ENCODE results near the gene ICA1.
A peak's percentile ranks its signal among the peaks of the same experiment; 100 is the strongest.
"Not testable (repeated sequence)": the region's sequence is repeated elsewhere in the genome, so short reads cannot be mapped to it uniquely, and the experiment has no call there.

ICA1 gene

DNA sequence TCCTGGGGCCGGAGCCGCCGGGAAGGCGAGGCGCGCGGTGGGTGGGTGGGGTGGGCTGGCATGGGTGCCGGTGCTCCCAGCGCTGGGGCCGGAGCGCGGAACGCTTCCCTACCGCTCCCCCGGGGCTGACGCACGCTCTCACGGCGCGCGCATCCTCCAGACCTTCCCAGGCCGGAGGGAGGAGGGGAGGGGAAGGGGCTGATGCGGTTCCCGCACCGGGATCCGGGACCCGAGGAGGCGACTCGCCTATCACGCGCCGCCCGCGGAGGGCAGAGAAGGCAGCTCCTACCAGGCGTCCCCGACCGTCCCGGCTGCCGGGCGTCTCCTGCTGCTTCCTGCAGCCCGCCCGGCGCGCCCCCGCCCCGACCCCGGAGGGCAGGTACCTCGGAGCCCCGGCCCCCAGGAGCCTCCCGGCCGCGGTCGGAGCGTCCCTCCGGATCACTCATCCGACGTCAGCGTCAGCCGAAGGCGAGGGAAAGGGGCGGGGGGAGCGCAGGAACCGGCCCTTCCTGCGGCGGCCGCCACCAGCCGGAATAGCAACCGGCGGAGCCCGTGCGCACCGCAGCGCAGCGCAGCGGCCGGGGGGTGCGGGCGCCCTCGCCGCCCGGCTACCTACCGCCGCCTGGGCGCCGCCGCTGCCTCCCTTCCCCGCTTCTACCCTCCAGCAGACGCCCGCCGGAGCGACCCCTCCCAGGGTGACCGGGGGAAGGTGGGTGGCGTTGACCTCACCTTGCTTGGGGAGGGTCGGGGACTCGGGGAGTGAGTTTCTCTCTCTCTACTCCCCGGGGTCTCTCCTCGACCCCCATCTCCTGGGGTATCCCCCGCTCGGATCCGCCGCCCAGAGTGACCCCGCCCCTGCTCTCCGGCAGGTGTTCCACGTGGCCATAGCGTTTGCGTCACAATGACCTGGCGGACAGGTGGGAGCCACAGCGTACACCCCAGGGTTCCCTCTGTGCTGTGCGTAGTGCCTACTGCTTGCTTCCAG lies at the start of gene ICA1:
Gene ICA1 (minus strand): TSS at position 457 of the 985 bp plus-strand sequence. CDS start 26,241 bp downstream, outside the sequence.
- no peak for DNase-seq

- no peak for DNase-seq
Measured at GRCh38 chr7:8310876-8311275, 48.9 kb upstream of the ICA1 start.

GRCh38 chr7:8305625-8306388 lies 43.8 kb upstream of the ICA1 start:
- DNase-seq, result no peak

GRCh38 chr7:8305104-8305503 lies 43.1 kb upstream of the ICA1 start:
- no peak for DNase-seq

GRCh38 chr7:8303904-8304528 lies 42.0 kb upstream of the ICA1 start:
- no peak for DNase-seq

- not testable (repeated sequence) for DNase-seq
Measured at GRCh38 chr7:8297023-8297422, 35.1 kb upstream of the ICA1 start.

- DNase-seq, result no peak
Measured at GRCh38 chr7:8296362-8296659, 34.3 kb upstream of the ICA1 start.

DNA sequence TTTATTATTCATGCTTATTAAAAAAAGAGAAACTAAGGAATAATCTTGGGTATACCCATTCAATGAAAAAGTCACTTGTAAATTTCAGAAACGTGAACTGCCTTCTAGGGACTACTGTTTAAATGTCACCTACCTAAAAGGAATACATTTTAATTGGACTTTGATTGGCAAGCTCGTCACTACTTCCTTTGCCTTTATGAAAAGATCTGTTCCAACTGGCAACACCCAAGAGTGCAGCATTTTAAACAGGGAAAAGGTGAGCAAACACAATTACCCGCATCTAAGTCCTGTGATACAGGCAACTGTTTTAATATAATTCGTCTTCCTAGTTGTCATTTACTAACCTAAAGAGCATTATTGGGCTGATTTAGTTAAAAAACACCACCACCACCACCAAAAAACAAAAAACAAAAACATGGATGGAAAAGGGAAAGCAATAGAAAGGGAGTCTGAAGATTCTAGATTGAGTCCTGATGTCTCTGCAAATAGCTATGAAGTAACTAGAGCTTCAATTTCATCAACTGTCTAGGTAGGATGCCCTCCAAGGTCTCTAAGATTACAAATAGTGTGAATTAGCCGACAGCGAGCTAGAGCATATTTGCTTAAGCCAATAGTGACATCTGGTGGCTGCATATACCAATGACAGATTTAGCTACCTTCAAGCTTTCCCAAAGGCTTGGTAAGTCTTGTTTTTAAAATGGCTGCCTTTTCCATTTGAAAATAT lies 33.8 kb upstream of the ICA1 start:
- DNase-seq, result peak; percentile 49

DNA sequence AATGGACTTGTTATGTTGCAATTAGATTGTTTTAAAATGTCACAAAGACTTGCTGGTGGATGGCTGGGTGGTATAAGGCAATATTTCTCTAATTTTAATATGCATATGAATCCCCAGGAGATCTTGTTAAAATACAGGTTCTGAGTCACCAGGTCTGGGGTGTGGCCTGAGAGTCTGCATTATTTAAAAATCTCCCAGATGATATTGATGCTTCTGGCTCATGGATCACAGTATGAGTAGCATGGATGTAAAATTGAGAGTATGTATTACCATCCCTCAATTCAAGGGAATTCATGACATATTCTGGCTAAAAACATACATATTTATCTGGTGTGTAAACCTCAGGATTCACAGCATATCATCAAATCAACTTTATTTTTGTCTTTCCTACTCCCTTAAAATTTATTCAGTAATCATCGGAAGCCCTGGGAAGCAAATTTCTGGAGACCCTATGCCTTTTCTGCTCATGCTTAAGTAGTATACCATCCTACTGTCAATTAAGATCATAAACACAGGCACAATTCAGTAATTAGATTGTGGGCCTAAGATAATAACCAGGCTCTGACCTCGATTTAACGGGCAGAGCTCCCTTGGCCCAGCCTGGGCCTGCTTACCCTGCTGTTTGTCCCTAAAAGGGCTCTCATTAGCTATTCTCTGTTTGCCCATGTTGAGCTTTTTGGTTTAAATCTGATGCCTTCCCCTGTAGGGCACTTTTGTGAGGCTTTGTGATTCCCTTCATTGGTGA lies 29.6 kb upstream of the ICA1 start:
- DNase-seq, result no peak

GRCh38 chr7:8290645-8291308 lies 28.8 kb upstream of the ICA1 start:
- DNase-seq, result no peak

DNA sequence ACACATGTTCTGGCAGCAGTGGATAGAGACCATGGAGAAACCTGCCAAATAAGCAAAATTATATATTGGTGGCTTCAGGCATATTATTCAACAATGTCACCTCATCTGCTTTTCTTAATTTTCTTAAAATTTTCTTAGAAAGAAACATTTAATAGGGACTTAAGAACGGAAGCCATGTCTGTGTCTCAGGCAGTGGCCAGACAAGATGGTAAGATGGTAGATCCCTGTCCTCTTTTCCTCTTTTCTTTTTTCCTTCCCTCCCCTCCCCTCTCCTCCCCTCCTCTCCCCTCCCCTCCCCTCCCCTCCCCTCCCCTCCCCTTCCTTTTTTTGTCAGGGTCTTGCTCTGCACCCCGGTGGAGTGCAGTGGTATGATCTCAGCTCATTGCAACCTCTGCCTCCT lies 24.2 kb upstream of the ICA1 start:
- no peak for DNase-seq

- DNase-seq, result no peak
Measured at GRCh38 chr7:8285155-8285554, 23.2 kb upstream of the ICA1 start.

DNA sequence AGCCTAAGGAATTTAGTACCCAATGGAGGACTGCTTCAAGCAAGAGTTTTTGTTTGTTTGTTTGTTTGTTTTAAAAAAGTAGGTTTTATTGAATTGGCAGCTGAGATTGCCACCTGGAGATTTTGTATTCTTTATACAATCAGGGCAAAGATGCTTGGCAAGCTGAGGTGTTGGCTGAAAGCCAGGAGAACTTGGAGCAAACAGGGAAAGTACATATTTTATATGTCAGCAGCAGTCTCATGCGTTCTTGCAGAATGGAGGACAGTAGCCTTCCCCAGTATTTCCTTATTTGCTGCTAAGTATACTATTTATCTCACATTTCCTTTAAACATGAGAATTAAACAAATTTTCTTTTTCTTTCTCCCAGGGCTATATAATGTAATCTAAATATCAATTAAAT lies 22.6 kb upstream of the ICA1 start:
- DNase-seq, result no peak

GRCh38 chr7:8283968-8284367 lies 22.0 kb upstream of the ICA1 start:
- no peak for DNase-seq

DNA sequence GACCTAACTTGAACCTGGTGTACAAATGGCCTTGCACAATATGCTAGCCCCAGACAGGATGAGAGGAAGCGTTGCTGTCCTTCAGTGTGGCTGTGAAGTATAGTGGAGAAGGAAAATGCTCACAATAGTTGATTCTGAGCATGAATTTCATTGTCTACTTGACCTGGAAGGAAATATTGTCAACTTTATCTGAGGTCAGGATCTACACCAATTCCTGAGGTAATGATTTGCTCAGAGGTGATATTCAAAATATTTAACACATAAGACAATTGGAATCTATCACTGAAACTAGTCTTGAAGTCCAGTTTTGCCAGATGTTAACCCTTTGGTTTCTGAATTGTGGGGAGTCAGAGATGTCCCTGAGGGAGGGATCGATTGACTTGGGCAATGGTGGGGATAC lies 20.9 kb upstream of the ICA1 start:
- DNase-seq, result no peak

DNA sequence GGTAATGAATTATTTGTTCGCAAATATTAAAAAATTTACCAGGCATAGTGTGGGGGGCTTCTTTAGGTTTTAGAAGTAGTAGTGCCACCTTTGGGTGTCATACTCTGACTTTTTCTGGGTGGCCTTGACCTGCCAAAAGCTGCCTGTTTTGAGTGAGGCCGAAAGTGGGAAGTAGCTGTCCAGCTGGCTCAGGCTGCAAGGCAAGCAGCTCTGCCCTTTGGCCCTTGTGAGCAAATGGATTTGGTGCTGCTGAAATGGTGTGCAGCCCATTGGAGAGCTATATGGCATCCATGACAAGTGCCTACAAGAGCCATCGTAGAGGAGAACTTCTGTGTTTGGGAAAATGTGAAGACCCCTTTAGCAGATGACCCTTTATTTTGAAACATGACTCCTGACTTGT lies 20.2 kb upstream of the ICA1 start:
- no peak for DNase-seq

DNA sequence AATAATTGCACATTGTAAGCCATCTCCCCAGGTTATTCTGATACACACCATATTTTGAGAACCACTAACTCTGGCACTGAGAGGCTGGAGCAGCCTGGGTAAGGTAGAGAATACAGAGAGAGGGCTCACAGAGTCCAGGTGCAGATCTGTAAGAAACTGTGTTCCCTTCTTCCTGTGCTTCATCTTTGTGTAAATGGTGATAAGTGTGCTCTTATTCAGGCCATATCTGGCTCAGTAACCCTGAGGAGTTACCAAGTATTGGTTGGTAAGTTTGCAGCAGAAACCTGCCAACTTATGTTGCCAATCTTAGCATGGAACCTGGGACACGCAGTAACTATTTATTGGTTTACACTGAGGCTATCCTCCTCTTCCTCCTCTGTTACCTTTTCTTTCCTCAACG lies 16.2 kb upstream of the ICA1 start:
- DNase-seq, result no peak

- no peak for DNase-seq
Measured at GRCh38 chr7:8277394-8277982, 15.5 kb upstream of the ICA1 start.

GRCh38 chr7:8274589-8274988 lies 12.6 kb upstream of the ICA1 start:
- DNase-seq, result no peak

GRCh38 chr7:8271960-8272359 lies 10.0 kb upstream of the ICA1 start:
- DNase-seq, result no peak

DNA sequence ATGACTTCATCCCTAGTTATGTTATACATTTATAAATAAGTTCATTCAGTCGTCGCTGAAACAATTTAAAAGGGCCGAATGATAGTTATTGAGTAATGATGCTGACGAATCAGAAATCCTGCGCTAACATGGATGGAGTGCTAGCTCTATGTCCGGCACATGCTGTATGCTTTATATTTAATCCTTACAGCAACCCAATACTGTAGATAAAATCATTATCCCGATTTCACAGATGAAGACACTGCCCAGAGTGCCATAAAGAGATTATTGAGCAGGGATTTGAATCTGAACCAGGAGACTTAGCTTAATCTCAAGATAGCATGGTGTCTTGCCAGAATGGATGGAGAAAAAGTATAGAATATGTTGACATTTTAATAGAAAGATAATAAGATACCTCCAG lies 1.1 kb upstream of the ICA1 start:
- DNase-seq, result no peak

Data from amniotic stem cell (primary cell).